ENCODE data around the gene MYO5A. TPM values are rescaled to one million over a fixed set of nuclear protein-coding genes. Genes with fewer than 3 reads are reported as not detected.
"Not testable (repeated sequence)": the region's sequence is repeated elsewhere in the genome, so short reads cannot be mapped to it uniquely, and the experiment has no call there.

Gene MYO5A
- total and polyA plus RNA-seq, 8 donors: 2.4 to 11.9 (median 8.1) TPM

- H3K27me3 ChIP-seq: no peaks in the 10 kb centered on the region
- H3K27ac ChIP-seq: no peak overlapping the region
- WGBS, 2 donors: 80 to 88% methylated on average over 1 of the region's 1 CpG
- ATAC-seq (no peak), FAIRE-seq (no peak), DNase-seq (no peak)
- H3K4me3 ChIP-seq: no peak overlapping the region
- intact Hi-C loops (cut with DNase I): no loop called here
- H3K9me3 ChIP-seq: no peaks in the 10 kb centered on the region
- no peaks in the 10 kb centered on the region for H3K4me1 ChIP-seq
- no peaks in the 10 kb centered on the region for H3K36me3 ChIP-seq
- TF ChIP-seq, protein P1, sequence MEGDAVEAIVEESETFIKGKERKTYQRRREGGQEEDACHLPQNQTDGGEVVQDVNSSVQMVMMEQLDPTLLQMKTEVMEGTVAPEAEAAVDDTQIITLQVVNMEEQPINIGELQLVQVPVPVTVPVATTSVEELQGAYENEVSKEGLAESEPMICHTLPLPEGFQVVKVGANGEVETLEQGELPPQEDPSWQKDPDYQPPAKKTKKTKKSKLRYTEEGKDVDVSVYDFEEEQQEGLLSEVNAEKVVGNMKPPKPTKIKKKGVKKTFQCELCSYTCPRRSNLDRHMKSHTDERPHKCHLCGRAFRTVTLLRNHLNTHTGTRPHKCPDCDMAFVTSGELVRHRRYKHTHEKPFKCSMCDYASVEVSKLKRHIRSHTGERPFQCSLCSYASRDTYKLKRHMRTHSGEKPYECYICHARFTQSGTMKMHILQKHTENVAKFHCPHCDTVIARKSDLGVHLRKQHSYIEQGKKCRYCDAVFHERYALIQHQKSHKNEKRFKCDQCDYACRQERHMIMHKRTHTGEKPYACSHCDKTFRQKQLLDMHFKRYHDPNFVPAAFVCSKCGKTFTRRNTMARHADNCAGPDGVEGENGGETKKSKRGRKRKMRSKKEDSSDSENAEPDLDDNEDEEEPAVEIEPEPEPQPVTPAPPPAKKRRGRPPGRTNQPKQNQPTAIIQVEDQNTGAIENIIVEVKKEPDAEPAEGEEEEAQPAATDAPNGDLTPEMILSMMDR (IDR thresholded peaks at IDR 0.05): no peak
These were observed 11.7 kb downstream of the MYO5A start for GRCh38 chr15:52517014-52517413.

DNA sequence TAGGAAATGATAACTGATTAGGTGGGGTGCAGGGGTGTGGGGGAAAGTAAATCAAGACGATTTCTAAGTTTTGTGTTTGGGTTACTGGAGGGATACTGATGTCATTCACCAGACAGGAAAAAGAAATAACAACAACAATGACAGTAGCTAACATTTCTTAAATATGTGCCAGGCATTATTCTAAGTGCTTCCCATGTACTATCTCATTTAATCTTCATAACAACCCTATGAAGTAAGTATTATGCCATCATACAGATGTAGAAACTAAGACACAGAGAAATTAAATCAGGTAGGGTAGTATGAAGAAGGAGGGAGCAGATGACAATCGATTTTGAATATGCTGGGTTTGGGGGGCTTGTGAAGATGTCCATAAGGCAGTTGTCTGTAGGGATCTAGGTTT, 13.3 kb downstream of the MYO5A start:
- Histone ChIP-seq H3K4me1 (no peaks in the 10 kb centered on the region), H3K36me3 (no peaks in the 10 kb centered on the region), H3K27ac (no peak overlapping the region), H3K9me3 (no peaks in the 10 kb centered on the region), H3K27me3 (no peaks in the 10 kb centered on the region), H3K4me3 (no peak overlapping the region)
- ATAC-seq: no peak
- no peak for DNase-seq
- 69 to 75% methylated on average over 2 of the region's 2 CpGs for WGBS, 2 donors
- intact Hi-C loops (cut with DNase I): no loop called here
- TF ChIP-seq, protein P1 (IDR thresholded peaks at IDR 0.05): no peak
- FAIRE-seq: no peak

- ATAC-seq (no peak), DNase-seq (no peak), FAIRE-seq (no peak)
- H3K9me3 ChIP-seq: no peaks in the 10 kb centered on the region
- H3K27me3 ChIP-seq: no peaks in the 10 kb centered on the region
- TF ChIP-seq, protein P1 (IDR thresholded peaks at IDR 0.05): no peak
- H3K4me3 ChIP-seq: no peak overlapping the region
- no peaks in the 10 kb centered on the region for H3K36me3 ChIP-seq
- H3K27ac ChIP-seq: no peak overlapping the region
- peaks cover 0 to 3% (median 0%) of the 10 kb centered on the region in 3 donors for H3K4me1 ChIP-seq
- 89 to 95% methylated on average over 1 of the region's 1 CpG for WGBS, 2 donors
- intact Hi-C loops (cut with DNase I): no loop called here
These were observed 14.2 kb downstream of the MYO5A start for GRCh38 chr15:52514482-52514881.

GRCh38 chr15:52512869-52513268, 15.8 kb downstream of the MYO5A start:
- intact Hi-C loops (cut with DNase I): not testable (repeated sequence)

GRCh38 chr15:52511084-52511483, 17.6 kb downstream of the MYO5A start:
- DNase-seq (no peak), ATAC-seq (no peak), FAIRE-seq (no peak)
- WGBS, 2 donors: 66 to 69% methylated on average over 2 of the region's 2 CpGs
- Histone ChIP-seq H3K27me3 (no peaks in the 10 kb centered on the region), H3K4me3 (no peak overlapping the region), H3K27ac (no peak overlapping the region), H3K36me3 (no peaks in the 10 kb centered on the region), H3K9me3 (no peaks in the 10 kb centered on the region), H3K4me1 (peaks cover 0 to 3% (median 0%) of the 10 kb centered on the region in 3 donors)
- intact Hi-C loops (cut with DNase I): no loop called here
- TF ChIP-seq, protein P1 (IDR thresholded peaks at IDR 0.05): no peak

More at GRCh38 chr15:52512869-52513268, 15.8 kb downstream of the MYO5A start:
- FAIRE-seq, H3K4me3 ChIP-seq, H3K9me3 ChIP-seq, H3K27me3 ChIP-seq, DNase-seq, H3K27ac ChIP-seq, H3K36me3 ChIP-seq, ATAC-seq, H3K4me1 ChIP-seq: not testable (repeated sequence)
- 94 to 97% methylated on average over 8 of the region's 8 CpGs for WGBS, 2 donors
